Testis (tissue), 3 donors: Measurements from ENCODE around the gene ATP1A3. TPM values are rescaled to one million over a fixed set of nuclear protein-coding genes. Genes with fewer than 3 reads are reported as not detected.
"Not testable (repeated sequence)": the region's sequence is repeated elsewhere in the genome, so short reads cannot be mapped to it uniquely, and the experiment has no call there.

Experiments used
- DNase-seq: peaks from one replicate; pipeline ENCODE4 v3.0.0-alpha.2; 2019
- H3K27ac ChIP-seq, 2 donors: fragments of 200-600 bp; sonication (generic); one replicate each; pipeline ENCODE4 v1.5.1; 2019
- H3K27me3 ChIP-seq: fragments of 200-600 bp; sonication (generic); one replicate; pipeline ENCODE4 v1.5.1; 2019
- H3K36me3 ChIP-seq: fragments of 200-600 bp; sonication (generic); one replicate; pipeline ENCODE4 v1.5.1; 2017; ENCODE audit warnings: low read depth; ENCODE audit errors: missing control alignments
- H3K4me1 ChIP-seq: fragments of 200-600 bp; sonication (generic); one replicate; pipeline ENCODE4 v1.5.1; 2019
- H3K4me3 ChIP-seq, 2 donors: fragments of 200-600 bp; sonication (generic); one replicate each; pipeline ENCODE4 v1.5.1; 2017 to 2019
- H3K9me3 ChIP-seq: fragments of 200-600 bp; sonication (generic); one replicate; pipeline ENCODE4 v1.5.1; 2017
- POLR2A ChIP-seq: fragments of 450-650 bp; IDR thresholded peaks from one replicate; pipeline ENCODE4 v1.6.1; 2017; ENCODE audit warnings: antibody characterized with exemption, mild to moderate bottlenecking, moderate library complexity
- WGBS, 2 donors: methylation state at CpG; one replicate each; pipeline ENCODE4 v1.1.5; 2018; 5-methylcytosine and 5-hydroxymethylcytosine counted together
- intact Hi-C: fragments of 100-400 bp; cut with DNase I; formaldehyde crosslinking; loops from one replicate; pipeline ENCODE4 v1.15.1; 2023; ENCODE audit warnings: low total_unique reads
- polyA plus RNA-seq: library from polyadenylated mRNA; stranded (reverse); fragments of 350-450 nt; fragmentation: Illumina TruSeq; extraction: RNeasy Lipid Tissue Mini Kit (QIAGEN cat#74804); gene quantifications from one replicate; pipeline ENCODE4 v1.2.3, GENCODE V29; 2014; ENCODE audit warnings: low read depth, low replicate concordance; ENCODE audit not compliant: insufficient read depth
- total RNA-seq, 2 donors: library from RNA; depleted of rRNA; stranded (reverse); fragments of >200 nt; gene quantifications; one replicate each; pipeline ENCODE4 v1.2.3, GENCODE V29; 2016
- TF ChIP-seq, protein P1 (sequence below), 3 experiments: fragments of 450-650 bp in 2 of 3; fragments of 200-600 bp in 1 of 3; sonication (generic) in 1 of 3; IDR thresholded peaks; one replicate each; pipeline ENCODE4 v1.5.1; 2016 to 2019; ENCODE audit warnings: antibody characterized with exemption in 3 of 3, mild to moderate bottlenecking in 2 of 3, moderate library complexity in 1 of 3

ATP1A3 gene
- total and polyA plus RNA-seq, 3 donors from 2014 or later: 30.3 to 87.3 (median 60.8) TPM

- TF ChIP-seq POLR2A: no peak
- TF ChIP-seq, protein P1, sequence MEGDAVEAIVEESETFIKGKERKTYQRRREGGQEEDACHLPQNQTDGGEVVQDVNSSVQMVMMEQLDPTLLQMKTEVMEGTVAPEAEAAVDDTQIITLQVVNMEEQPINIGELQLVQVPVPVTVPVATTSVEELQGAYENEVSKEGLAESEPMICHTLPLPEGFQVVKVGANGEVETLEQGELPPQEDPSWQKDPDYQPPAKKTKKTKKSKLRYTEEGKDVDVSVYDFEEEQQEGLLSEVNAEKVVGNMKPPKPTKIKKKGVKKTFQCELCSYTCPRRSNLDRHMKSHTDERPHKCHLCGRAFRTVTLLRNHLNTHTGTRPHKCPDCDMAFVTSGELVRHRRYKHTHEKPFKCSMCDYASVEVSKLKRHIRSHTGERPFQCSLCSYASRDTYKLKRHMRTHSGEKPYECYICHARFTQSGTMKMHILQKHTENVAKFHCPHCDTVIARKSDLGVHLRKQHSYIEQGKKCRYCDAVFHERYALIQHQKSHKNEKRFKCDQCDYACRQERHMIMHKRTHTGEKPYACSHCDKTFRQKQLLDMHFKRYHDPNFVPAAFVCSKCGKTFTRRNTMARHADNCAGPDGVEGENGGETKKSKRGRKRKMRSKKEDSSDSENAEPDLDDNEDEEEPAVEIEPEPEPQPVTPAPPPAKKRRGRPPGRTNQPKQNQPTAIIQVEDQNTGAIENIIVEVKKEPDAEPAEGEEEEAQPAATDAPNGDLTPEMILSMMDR (IDR thresholded peaks at IDR 0.05): no peak
Measured at GRCh38 chr19:42037649-42038048, 43.6 kb upstream of the ATP1A3 start.

GRCh38 chr19:42034640-42035391 lies 40.8 kb upstream of the ATP1A3 start:
- peak; percentile 72 for DNase-seq
- H3K27me3 ChIP-seq, intact Hi-C loops, H3K4me3 ChIP-seq, H3K4me1 ChIP-seq, H3K27ac ChIP-seq, H3K9me3 ChIP-seq, H3K36me3 ChIP-seq: not testable (repeated sequence)
- 51 to 61% methylated on average over 17 of the region's 17 CpGs for WGBS, 2 donors
- TF ChIP-seq, protein P1 (IDR thresholded peaks at IDR 0.05): peak; percentile 43 to 90 (median 58)

More at GRCh38 chr19:42037649-42038048, 43.6 kb upstream of the ATP1A3 start:
- H3K9me3 ChIP-seq: no peaks in the 10 kb centered on the region
- H3K36me3 ChIP-seq: no peaks in the 10 kb centered on the region
- 82 to 83% methylated on average over 2 to 5 of the region's 5 CpGs for WGBS, 2 donors
- DNase-seq: no peak
- no peak overlapping the region for H3K4me3 ChIP-seq
- H3K27ac ChIP-seq: no peak overlapping the region
- H3K27me3 ChIP-seq: no peaks in the 10 kb centered on the region
- intact Hi-C loops: no loop called here
- no peaks in the 10 kb centered on the region for H3K4me1 ChIP-seq

- Histone ChIP-seq H3K27ac (no peak overlapping the region), H3K36me3 (no peaks in the 10 kb centered on the region), H3K4me3 (no peak overlapping the region), H3K27me3 (no peaks in the 10 kb centered on the region), H3K9me3 (no peaks in the 10 kb centered on the region), H3K4me1 (no peaks in the 10 kb centered on the region)
- intact Hi-C loops: no loop called here
- TF ChIP-seq, protein P1 (IDR thresholded peaks at IDR 0.05): no peak
- no peak for TF ChIP-seq POLR2A
- no peak for DNase-seq
- WGBS, 2 donors: 71 to 80% methylated on average over 5 of the region's 5 CpGs
Measured at GRCh38 chr19:42033413-42033812, 39.4 kb upstream of the ATP1A3 start.

DNA sequence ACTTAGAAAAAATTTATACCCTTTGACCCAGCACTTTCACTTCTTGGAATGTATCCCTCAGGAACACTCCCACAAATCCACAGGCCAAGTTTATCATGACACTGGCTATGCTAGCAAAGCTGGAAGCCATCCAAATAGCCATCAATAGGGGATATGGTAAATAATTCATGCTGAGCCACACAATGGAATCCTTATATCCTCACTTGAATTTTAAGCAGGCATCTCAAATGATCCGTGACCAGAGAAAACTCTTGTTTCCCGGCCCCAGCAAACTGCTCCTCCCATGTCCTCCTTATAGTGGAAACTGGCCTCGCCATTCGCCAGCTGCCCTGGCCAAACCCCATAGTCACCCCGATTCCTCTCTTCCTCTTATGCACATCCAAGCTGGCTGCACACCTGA lies 38.4 kb upstream of the ATP1A3 start:
- Histone ChIP-seq H3K36me3 (no peaks in the 10 kb centered on the region), H3K27me3 (no peaks in the 10 kb centered on the region), H3K27ac (no peak overlapping the region), H3K9me3 (no peaks in the 10 kb centered on the region), H3K4me1 (no peaks in the 10 kb centered on the region), H3K4me3 (no peak overlapping the region)
- 55 to 73% methylated on average over 5 of the region's 5 CpGs for WGBS, 2 donors
- no peak for TF ChIP-seq POLR2A
- TF ChIP-seq, protein P1 (IDR thresholded peaks at IDR 0.05): no peak
- intact Hi-C loops: no loop called here
- no peak for DNase-seq
